Measurements from ENCODE around the gene CCAR1. TPM values are rescaled to one million over a fixed set of nuclear protein-coding genes. Genes with fewer than 3 reads are reported as not detected.

The CCAR1 gene, protein sequence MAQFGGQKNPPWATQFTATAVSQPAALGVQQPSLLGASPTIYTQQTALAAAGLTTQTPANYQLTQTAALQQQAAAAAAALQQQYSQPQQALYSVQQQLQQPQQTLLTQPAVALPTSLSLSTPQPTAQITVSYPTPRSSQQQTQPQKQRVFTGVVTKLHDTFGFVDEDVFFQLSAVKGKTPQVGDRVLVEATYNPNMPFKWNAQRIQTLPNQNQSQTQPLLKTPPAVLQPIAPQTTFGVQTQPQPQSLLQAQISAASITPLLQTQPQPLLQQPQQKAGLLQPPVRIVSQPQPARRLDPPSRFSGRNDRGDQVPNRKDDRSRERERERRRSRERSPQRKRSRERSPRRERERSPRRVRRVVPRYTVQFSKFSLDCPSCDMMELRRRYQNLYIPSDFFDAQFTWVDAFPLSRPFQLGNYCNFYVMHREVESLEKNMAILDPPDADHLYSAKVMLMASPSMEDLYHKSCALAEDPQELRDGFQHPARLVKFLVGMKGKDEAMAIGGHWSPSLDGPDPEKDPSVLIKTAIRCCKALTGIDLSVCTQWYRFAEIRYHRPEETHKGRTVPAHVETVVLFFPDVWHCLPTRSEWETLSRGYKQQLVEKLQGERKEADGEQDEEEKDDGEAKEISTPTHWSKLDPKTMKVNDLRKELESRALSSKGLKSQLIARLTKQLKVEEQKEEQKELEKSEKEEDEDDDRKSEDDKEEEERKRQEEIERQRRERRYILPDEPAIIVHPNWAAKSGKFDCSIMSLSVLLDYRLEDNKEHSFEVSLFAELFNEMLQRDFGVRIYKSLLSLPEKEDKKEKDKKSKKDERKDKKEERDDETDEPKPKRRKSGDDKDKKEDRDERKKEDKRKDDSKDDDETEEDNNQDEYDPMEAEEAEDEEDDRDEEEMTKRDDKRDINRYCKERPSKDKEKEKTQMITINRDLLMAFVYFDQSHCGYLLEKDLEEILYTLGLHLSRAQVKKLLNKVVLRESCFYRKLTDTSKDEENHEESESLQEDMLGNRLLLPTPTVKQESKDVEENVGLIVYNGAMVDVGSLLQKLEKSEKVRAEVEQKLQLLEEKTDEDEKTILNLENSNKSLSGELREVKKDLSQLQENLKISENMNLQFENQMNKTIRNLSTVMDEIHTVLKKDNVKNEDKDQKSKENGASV
- 39.6 and 39.8 TPM in 2 replicates for total RNA-seq

GRCh38 chr10:68720793-68721672 lies at the start of gene CCAR1:
Gene CCAR1, plus strand, starts transcription at chr10:68721239. Its CDS starts 1,266 bp downstream, at chr10:68722505.

DNA sequence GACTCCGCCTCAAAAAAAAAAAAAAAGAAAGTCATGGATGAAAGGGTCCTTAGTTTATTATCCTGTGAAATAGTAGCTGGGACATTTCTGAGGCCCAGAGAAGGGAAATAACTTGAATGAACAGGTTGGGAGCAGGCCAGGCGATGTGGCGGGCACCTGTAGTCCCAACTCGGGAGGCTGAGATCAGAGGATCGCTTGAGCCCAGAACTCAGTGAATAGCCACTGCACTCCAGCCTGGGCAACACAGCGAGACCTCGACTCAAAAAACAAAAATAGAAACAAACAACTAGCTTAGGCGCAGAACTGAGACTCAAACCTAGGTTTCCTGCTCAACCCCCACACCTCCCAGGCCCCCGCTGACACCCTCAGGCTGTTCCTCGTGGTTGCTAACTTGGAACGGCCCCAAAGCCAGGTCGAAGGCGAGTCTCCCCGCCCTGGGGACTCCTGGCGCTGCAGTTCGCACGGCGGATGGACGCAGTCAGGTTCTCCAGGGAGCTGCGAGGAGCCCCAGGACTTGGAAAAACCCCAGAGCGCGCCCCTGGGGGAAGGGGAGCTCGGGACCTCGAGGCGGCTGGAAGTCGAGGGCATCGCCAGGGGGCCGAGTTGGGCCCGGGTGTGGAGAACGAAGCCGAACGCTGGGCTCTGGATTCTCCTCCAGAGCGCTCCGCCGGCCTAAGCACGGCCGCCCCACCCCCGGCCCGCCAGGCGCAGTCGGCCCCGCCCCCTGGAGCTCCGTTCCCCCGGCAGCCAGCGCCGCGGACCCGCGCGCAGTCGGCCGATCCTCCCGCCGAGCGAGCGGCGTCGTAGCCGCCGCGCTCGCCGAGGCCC lies 105.9 kb downstream of the CCAR1 start, which contains the start of gene STOX1:
STOX1 (plus strand) TSS at position 768 of the 828 bp plus-strand sequence. CDS start 93 bp downstream, outside the sequence.

Other genes starting within 250 kb of the CCAR1 start
- 1.5 and 9.9 TPM in 2 replicates for gene DNA2, start 249.3 kb upstream of the CCAR1 start, total RNA-seq
- 8.3 and 10.9 TPM in 2 replicates for gene SLC25A16, start 193.7 kb upstream of the CCAR1 start, total RNA-seq
- 1.3 and 2.5 TPM in 2 replicates for gene TET1, start 160.9 kb upstream of the CCAR1 start, total RNA-seq
- gene STOX1, start 106.3 kb downstream of the CCAR1 start, total RNA-seq: 0.16 and 0.51 TPM in 2 replicates
- 17.1 and 25.6 TPM in 2 replicates for gene DDX50, start 180.1 kb downstream of the CCAR1 start, total RNA-seq
- 29.9 and 66.2 TPM in 2 replicates for gene DDX21, start 234.9 kb downstream of the CCAR1 start, total RNA-seq